Measurements from ENCODE around the gene KCNQ5. TPM values are rescaled to one million over a fixed set of nuclear protein-coding genes. Genes with fewer than 3 reads are reported as not detected.

The KCNQ5 gene
- total and polyA plus RNA-seq, 12 donors: 0.10 to 3.6 (median 0.52) TPM

DNA sequence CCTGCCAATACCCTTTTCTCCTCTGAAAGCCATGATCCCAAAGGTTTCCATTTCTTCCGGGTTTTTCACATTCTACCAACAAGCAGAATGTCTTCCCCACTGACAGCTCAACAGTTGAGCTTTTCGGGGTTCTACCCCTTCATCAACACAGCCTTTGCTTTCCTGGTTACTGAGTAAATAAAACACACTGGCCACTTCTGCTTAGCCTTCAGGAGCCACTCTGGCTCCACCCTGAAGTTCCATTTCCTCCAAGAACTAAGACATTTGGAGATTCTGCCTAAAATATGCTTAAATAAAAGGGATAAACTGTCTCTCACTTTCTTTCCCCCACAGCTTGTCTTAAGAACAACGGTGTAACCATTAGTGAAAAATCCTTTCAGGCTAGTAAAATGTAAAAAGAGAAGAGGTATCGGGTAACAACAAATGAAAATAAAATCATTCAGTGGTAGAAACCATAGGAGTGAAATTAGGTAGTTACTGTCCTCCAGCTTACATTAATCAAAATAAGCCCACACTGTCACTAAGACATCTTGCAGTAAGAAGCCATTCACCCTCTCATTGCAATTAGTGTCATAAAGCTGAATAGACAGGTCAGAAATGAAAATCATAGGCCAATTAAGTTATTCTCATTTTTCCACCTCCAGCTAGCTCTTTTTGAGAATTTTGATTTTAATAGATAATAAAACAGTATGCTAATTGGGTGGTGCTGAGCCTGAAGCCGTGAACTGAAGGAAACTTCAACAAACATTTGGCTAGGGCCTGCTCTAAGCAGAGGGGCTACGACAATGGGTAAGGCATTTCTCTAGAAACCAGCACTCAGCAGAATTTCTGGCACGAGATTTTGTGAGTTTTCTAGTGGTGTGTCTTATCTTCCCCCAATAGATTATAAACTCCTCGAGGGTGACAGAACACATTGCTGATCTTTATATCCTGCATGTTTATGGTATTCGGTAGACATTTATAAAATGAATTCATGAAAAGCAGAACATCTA lies 409.2 kb downstream of the KCNQ5 start:
- no peaks in the 10 kb centered on the region for H3K27me3 ChIP-seq
- no peaks in the 10 kb centered on the region for H3K9me3 ChIP-seq (replicated peaks in 1 of 3)
- TF ChIP-seq, protein P1, sequence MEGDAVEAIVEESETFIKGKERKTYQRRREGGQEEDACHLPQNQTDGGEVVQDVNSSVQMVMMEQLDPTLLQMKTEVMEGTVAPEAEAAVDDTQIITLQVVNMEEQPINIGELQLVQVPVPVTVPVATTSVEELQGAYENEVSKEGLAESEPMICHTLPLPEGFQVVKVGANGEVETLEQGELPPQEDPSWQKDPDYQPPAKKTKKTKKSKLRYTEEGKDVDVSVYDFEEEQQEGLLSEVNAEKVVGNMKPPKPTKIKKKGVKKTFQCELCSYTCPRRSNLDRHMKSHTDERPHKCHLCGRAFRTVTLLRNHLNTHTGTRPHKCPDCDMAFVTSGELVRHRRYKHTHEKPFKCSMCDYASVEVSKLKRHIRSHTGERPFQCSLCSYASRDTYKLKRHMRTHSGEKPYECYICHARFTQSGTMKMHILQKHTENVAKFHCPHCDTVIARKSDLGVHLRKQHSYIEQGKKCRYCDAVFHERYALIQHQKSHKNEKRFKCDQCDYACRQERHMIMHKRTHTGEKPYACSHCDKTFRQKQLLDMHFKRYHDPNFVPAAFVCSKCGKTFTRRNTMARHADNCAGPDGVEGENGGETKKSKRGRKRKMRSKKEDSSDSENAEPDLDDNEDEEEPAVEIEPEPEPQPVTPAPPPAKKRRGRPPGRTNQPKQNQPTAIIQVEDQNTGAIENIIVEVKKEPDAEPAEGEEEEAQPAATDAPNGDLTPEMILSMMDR (IDR thresholded peaks at IDR 0.05): no peak
- no peak for TF ChIP-seq POLR2A (IDR thresholded peaks at IDR 0.05)
- WGBS, 4 donors: 61 to 71% (median 66%) methylated on average over 9 of the region's 9 CpGs
- H3K27ac ChIP-seq: no peak overlapping the region
- intact Hi-C loops (cut with DNase I): no loop called here
- DNase-seq: no peak
- H3K4me3 ChIP-seq: no peak overlapping the region
- no peaks in the 10 kb centered on the region for H3K36me3 ChIP-seq (replicated peaks in 1 of 2)
- H3K4me1 ChIP-seq (replicated peaks in 1 of 2): no peaks in the 10 kb centered on the region

DNA sequence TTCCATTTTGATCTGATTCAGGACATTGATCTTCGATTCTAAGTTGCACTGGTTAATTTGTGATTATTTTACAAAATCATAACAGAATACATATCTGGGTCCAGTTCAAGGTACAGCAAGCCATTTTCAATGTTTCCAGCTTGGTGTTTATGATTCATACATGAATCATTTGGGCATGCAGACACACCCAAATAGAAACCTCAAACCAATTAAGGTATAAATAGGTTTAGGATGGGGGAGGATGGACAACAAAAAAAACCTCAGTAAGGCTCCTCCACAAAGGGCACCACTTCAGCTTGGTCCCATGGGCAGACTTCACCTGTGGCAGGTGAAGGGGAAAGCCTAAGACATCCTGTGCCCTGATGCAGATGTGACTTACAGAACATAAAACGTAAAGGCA lies 410.7 kb downstream of the KCNQ5 start:
- no peak overlapping the region for H3K4me3 ChIP-seq
- no peaks in the 10 kb centered on the region for H3K9me3 ChIP-seq (replicated peaks in 1 of 3)
- H3K27me3 ChIP-seq: no peaks in the 10 kb centered on the region
- no peaks in the 10 kb centered on the region for H3K4me1 ChIP-seq (replicated peaks in 1 of 2)
- no peak for DNase-seq
- H3K27ac ChIP-seq: no peak overlapping the region
- no peaks in the 10 kb centered on the region for H3K36me3 ChIP-seq (replicated peaks in 1 of 2)
- TF ChIP-seq, protein P1 (IDR thresholded peaks at IDR 0.05): no peak
- no peak for TF ChIP-seq POLR2A (IDR thresholded peaks at IDR 0.05)
- intact Hi-C loops (cut with DNase I): no loop called here
- WGBS, 4 donors: 69 to 86% (median 78%) methylated on average over 2 of the region's 2 CpGs

DNA sequence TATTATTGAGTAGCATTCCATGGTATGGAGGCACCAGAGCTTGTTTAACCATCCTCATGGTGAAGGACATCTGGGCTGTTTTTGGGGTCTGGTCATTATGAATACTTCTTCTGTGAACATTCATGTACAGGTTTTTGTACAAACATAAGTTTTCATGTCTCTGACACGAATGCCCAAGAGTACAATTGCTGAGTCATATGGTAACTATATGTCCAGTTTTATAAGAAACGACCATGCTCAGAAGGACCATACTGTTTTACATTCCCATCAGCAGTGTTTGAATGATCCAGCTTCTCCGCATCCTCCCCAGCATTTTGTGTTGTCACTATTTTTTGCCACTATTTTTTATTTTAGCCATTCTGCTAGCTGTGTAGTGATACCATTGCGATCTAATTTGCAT lies 414.8 kb downstream of the KCNQ5 start:
- Histone ChIP-seq H3K9me3 (replicated peaks in 1 of 3) (no peaks in the 10 kb centered on the region), H3K4me3 (no peak overlapping the region), H3K36me3 (replicated peaks in 1 of 2) (no peaks in the 10 kb centered on the region), H3K27me3 (no peaks in the 10 kb centered on the region), H3K27ac (no peak overlapping the region), H3K4me1 (replicated peaks in 1 of 2) (no peaks in the 10 kb centered on the region)
- 67 to 82% (median 77%) methylated on average over 4 of the region's 4 CpGs for WGBS, 4 donors
- intact Hi-C loops (cut with DNase I): no loop called here
- TF ChIP-seq, protein P1 (IDR thresholded peaks at IDR 0.05): no peak
- no peak for TF ChIP-seq POLR2A (IDR thresholded peaks at IDR 0.05)
- DNase-seq: no peak

DNA sequence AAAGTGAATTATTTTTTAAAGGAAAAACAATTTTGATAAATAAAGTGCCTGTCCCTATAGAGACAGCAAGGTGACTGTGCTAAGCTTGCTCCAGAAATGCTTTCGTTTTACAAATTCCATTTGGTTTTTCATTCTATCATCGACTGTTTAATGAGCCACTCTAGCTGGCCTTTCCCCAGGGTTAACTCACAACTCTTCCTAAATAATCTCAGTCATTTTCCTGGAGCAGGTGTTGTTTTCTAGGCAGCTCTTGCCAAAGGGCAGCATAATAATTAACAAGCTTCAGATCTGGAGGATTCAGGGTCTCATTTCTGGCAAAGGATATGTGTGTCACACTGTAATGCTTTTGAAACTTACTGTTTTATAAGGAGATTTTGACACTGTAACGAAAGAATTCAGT lies 419.2 kb downstream of the KCNQ5 start:
- Histone ChIP-seq H3K4me1 (replicated peaks in 1 of 2) (no peaks in the 10 kb centered on the region), H3K27ac (no peak overlapping the region), H3K9me3 (replicated peaks in 1 of 3) (no peaks in the 10 kb centered on the region), H3K27me3 (no peaks in the 10 kb centered on the region), H3K4me3 (no peak overlapping the region), H3K36me3 (replicated peaks in 1 of 2) (no peaks in the 10 kb centered on the region)
- 46 to 56% (median 53%) methylated on average over 3 of the region's 3 CpGs for WGBS, 4 donors
- DNase-seq: no peak
- TF ChIP-seq POLR2A (IDR thresholded peaks at IDR 0.05): no peak
- TF ChIP-seq, protein P1 (IDR thresholded peaks at IDR 0.05): no peak
- intact Hi-C loops (cut with DNase I): no loop called here
